C1 segment of cervical spinal cord (tissue), 14 donors: ENCODE measurements around the gene ANKDD1B.
"Not testable (repeated sequence)": the region's sequence is repeated elsewhere in the genome, so short reads cannot be mapped to it uniquely, and the experiment has no call there.

Experiments
- DNase-seq, 14 donors: peaks; one replicate each; lab custom pipeline; 2025; lab: John Stamatoyannopoulos, UW

The ANKDD1B gene

GRCh38 chr5:75660678-75661465 is 49.6 kb downstream of the ANKDD1B start:
- DNase-seq = no peak

GRCh38 chr5:75662061-75662460 is 50.8 kb downstream of the ANKDD1B start:
- no peak for DNase-seq

- peak in 1 of 14 donors; percentile 21 for DNase-seq
Observed at GRCh38 chr5:75663579-75664284, 52.5 kb downstream of the ANKDD1B start.

- peak in 1 of 14 donors; percentile 12 for DNase-seq
Observed at GRCh38 chr5:75664979-75665378, 53.7 kb downstream of the ANKDD1B start.

GRCh38 chr5:75666801-75667200 is 55.5 kb downstream of the ANKDD1B start:
- DNase-seq = no peak

GRCh38 chr5:75667586-75667985 is 56.3 kb downstream of the ANKDD1B start:
- peak in 1 of 14 donors; percentile 3 for DNase-seq

GRCh38 chr5:75668445-75668844 is 57.2 kb downstream of the ANKDD1B start:
- DNase-seq = peak in 1 of 14 donors; percentile 27

DNA sequence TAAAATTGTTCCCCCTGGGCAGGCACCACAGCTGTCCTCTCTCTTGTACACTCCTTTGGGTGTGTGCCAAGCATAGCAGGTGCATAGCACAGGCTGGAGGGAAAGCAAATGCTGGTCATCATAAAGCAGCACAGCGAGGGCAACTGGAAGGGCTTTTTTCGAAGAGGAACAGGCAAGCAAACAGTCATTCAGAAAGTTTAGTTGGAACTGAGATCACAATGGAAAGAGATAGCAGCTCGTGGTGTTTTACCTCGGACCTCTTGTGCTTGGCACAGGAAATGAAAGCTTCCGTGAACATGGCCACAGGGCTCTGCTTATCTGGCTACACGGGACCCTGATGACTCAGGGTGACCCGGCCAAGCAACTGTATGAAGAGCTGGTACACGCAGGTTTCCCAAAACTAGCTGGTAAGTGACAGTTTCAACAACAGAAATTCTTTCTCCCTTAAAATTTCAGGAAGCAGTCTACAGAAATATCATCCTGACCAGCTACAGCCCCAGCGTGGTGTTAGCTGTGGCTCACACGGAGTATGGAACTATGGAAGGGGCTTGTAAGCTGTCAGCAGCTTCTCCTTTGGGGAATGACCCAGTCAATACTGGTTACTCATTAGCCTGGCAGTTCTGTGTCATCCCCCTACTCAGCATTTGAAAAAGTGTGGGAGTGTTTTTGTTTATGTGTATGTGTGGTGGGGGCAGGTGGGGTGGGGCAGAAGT is 57.9 kb downstream of the ANKDD1B start:
- DNase-seq = peak in 1 of 14 donors; percentile 22

GRCh38 chr5:75670577-75670976 is 59.3 kb downstream of the ANKDD1B start:
- no peak for DNase-seq

GRCh38 chr5:75671506-75671905 is 60.3 kb downstream of the ANKDD1B start:
- DNase-seq = no peak

DNA sequence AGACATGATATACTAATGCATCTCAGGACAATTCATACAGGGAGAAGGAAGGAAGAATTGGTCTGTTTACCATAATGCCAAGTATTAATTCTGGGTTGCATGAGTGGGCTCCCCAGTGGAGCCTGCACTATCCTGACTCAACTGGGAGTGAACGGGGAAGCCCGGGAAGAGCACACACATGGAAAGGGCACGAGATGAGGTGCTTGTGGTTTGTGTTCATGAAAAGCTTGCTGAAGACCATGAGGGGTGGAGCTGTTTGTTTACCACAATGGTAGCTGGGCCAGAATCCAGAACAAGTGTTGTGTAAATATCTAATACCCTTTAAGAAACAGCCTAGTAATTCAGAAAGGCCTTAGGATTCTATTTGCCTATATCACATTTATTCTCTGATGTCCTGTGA is 61.4 kb downstream of the ANKDD1B start:
- DNase-seq = no peak

GRCh38 chr5:75675783-75676182 is 64.5 kb downstream of the ANKDD1B start:
- no peak for DNase-seq

DNA sequence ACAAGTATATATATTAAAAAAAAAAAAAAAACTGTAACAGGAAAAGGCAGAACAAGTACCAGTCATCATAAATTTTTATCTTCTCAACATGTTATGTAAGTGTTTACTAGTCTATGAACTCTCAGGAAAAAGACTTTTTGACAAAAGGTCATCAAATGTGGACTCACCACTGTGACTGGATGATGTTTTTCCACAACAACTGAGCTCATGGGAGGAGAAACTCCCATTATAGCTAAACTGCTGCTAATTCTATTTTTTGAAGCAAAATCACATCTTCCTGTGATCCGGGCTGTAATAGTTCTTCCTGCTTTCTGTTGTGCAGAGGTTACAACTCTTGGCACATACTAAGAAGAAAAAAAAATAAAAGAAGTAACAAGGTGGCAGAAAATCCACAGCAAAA is 66.4 kb downstream of the ANKDD1B start:
- DNase-seq = no peak

DNA sequence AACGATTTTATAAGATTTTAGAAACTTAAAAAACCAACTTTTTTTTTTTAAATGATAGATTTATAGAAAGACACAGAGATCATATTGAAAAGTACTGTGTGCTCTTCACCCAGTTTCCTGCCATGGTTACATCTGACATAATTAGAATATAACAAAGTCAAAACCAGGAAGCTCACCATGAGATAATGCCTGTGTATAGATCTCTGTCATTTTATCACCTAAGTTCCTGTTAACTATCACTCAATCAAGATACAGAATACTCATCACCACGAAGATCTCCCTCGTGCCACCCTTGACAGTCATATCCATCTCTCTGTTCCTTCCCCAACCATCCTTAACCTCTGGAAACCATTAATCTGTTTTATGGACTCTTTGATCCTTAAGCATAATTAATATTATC is 66.9 kb downstream of the ANKDD1B start:
- DNase-seq = no peak

- peak in 1 of 14 donors; percentile 28 for DNase-seq
Observed at GRCh38 chr5:75681125-75681830, 70.0 kb downstream of the ANKDD1B start.

GRCh38 chr5:75685141-75685540 is 73.9 kb downstream of the ANKDD1B start:
- no peak for DNase-seq

- no peak for DNase-seq
Observed at GRCh38 chr5:75686480-75686879, 75.2 kb downstream of the ANKDD1B start.

GRCh38 chr5:75690669-75691068 is 79.4 kb downstream of the ANKDD1B start:
- no peak for DNase-seq

- no peak for DNase-seq
Observed at GRCh38 chr5:75694781-75695180, 83.5 kb downstream of the ANKDD1B start.

DNA sequence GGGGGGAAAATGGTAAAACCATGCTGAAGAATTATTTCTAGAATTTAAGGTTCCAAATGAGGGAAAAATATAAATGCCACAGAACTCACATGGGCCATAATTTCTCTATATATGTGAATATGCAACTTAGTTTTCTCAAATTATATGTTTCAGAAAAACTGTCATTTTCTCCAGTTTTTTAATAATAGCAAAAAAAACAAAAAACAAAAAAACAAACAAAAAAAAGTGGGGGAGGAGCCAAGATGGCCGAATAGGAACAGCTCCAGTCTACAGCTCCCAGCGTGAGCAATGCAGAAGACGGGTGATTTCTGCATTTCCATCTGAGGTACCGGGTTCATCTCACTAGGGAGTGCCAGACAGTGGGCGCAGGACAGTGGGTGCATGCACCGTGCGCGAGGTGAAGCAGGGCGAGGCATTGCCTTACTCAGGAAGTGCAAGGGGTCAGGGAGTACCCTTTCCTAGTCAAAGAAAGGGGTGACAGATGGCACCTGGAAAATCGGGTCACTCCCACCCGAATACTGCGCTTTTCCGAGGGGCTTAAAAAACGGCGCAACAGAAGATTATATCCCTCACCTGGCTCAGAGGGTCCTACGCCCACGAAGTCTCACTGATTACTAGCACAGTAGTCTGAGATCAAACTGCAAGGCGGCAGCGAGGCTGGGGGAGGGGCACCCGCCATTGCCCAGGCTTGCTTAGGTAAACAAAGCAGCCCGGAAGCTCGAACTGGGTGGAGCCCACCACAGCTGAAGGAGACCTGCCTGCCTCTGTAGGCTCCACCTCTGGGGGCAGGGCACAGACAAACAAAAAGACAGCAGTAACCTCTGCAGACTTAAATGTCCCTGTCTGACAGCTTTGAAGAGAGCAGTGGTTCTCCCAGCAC is 84.5 kb downstream of the ANKDD1B start:
- DNase-seq = not testable (repeated sequence)

GRCh38 chr5:75701856-75702255 is 90.6 kb downstream of the ANKDD1B start:
- DNase-seq = no peak
